HG02840 (cell line): Measurements from ENCODE around the gene FAM174B.

ENCODE experiments used
- ATAC-seq: cut with Tn5 transposase; IDR thresholded peaks from one replicate; pipeline ENCODE4 v1.9.1; 2021; ENCODE audit warnings: mild to moderate bottlenecking, moderate library complexity, moderate number of reproducible peaks; ENCODE audit not compliant: unreplicated experiment, low FRiP score

Gene FAM174B

DNA sequence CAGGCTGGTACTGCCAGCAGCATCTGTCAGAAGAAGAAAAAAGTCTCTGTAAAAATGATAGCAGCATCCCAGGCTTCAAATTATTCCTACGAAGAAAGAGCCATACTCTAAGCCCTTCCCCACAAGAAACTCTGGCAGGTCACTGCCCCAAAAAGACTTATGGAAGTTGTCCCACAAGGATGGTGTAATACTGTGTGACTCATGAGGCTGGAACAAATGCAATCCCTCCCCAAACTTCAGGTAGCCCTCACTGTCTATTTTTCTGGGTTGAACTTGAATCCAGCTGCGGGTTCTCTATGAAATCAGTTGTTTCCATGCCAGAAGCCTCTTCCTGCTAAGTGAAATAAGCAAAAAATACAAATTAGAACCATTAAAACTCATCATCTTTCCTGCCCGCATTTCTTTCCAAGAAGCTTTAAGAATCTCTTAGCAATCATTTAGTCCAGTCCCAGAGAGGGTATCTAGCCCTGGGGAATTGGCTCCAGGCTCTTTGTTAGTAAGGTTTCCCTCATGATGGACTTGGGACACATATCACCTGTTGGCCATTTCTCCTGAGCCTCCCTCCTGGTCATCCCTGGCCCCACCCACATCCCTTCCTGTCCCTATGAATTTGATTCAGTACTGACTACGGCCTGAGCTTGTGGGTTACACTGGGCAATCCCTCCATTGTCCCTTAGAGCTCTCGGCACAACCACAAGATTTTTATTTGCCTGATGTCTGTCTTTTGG, 51.7 kb downstream of the FAM174B start:
- ATAC-seq: no peak

DNA sequence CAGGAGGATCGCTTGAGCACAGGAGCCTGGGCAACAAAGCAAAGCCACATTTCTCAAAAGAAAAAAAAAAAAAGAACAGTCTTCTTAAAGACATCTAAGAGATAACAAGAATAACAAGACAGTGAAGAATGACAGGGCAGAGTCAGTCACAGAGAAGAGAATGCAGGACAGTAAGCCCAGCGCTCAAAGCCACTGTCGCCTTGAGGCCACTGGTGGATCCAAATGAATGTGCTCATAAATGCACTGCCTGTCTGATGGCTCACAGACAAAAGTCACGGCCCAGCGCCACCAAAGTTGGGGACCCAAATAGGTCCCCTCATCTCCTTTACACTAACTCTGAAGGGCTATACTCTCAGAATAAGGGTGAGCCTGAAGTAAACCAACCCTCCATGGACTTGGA, 52.3 kb downstream of the FAM174B start:
- ATAC-seq: no peak

DNA sequence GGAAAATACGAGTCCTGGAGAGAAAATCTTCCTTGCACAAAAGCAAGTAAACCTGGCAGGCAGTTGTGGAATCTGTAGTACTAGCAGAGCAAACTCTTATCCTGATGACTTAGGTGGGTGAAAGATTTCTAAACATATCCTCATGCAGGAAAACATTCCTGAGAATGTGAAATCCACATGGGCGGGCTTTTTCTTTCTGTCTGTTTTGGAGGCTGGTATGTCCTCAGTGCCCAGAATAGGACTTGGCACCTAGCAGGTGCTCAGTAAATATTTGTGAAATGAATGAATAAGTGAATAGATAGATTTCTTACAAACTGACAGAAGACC, 53.3 kb downstream of the FAM174B start:
- ATAC-seq: no peak

DNA sequence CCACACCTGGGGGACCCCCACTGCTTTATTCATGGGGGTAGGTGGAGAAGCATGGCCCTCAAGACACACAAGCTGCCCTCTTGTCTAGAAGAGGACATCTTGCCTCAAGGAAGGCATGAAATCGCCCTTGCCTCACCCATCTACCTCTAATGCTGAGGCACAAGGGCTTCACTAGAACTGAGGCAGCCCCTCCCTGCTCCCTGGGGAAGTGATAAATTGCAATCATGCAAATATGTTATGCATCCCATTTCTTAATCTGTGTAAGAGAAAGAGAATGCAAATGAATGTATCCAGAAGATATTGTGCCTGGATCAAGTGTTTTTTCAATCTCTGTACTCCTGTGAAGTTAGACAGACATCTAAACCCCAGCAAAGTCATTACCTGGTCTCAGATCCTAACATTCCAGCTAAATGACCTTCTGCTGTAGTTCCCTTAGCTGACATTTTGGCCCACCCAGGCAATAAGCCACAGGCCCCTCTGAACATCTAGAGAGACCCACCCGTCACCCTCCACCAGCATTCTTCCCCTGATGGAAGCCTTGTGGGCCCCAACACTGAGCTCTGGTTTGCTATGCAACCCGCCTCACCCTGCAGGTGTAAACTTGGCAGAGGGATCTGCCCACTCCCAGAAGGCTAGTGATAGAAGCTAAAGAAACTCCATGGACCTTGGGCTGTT, 53.8 kb downstream of the FAM174B start:
- no peak for ATAC-seq

DNA sequence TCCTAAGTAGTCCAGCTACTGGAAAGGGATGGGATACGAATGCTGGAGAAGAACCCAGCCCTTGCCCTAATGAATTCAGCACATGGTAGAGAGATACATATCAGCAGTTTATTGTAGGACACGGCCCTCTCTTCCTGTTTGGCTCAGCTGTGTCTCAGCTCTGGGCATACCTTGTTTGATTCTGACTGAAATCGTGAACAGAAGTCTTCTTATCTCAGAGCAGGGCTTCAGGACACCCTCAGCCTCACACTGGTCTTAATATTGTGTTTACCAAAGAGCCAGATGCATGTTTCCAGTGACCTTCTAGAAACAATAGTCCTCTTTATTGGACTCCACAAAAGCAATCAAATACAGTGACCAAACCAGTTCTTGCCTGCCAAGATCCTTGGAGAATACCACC, 54.7 kb downstream of the FAM174B start:
- ATAC-seq: no peak

DNA sequence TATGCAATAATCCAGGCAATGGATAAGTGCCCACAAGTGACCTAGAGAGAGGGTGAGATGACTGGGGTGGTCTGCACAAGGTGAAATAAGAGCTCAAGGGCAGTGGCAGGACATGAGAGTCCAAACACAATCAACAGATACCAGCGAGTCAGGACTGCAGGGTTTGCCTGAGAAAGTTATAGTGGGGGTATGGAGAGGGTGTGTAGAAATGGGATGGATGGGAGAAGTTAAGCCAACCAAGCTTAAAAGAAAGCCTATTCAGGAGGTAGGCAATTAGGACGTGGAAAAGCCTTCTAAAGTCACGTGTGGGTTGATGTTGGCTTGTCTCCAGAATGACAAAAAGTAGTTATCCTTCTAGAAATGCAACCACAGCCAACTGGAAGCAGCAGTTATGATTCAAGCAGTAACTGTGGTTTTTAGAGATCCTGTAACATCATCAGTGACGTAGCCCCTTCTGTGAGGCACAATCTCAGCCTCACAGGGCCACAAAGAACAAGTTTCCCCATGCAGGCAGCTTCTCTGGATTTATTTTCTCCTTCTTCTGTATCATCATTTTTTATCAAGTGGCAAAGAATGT, 56.1 kb downstream of the FAM174B start:
- no peak for ATAC-seq

DNA sequence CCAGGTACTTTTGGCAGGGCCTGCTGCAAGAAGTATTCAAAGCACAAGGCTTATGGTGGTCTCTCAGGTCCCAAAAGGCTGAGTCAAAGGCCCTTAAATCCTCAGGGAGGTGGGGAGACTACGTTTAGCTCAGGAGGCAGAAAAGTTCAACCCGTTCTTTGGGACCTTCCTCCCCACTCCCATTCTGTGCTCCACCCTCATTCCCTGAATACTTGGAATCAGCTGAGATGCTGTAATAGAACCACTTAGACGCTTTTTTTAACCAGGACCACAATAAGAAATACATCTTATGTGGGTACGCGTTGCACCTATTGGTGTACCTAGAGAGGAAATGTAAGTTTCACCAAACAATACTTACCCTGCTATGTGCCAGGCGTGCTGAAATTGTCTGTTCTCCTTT, 58.0 kb downstream of the FAM174B start:
- ATAC-seq: no peak

DNA sequence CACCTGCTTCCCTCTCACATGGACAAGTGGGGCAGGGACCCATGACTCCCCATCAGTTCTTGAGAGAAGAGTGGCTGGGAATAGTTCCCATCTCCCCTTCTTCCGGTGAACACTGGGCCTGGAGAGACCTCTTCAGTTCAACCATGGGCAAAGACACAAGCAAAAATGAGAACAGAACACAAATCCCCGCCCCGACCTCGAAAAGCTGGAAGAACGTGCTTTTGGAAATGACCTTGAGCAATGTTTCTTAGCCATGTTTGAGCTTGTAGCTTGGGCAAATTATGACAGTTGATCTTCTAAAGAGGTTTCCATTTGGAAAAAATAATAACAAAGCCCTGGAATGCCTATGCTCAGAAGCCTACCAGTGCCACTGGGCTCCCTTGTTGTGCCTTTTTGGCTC, 59.0 kb downstream of the FAM174B start:
- no peak for ATAC-seq

DNA sequence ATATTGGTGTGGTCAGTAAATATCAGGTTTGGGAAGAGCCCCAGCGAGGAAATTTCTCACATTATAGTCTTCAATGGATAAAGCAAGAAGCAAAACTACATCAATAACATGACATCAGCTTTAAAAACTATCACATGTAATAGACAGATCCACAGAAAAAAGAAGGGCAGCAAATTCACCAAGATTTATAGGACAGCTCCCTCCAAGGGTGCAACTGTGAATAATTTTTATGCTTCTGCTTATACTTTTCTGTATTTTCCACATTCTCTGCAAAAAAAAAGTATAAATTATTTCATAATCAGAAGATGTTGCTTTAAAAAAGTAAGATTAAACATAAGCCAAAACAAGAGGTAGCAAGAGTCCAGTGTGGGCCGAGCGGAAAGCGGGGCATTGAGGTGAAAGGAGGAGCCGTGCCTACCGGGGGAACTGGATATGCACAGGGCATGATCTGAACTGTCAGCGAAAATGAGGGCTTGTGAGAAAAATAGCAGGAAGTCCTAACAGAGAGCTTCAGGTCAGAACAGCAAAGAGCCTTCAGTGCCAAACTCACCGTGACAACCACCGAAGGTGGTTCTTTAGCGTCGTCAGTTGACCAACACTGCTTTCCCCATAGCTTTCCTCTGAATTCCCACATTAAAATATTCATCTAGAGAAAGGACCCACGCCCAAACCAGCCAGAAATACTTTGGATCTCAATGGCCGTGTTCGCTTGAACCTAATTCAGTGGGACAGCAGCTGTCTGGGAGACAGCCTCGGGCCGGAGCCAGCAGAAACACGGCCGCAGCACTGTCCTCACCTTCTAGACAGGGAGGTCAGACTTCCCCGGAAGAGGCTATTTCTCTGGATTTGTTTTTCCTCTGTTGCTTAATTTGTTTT, 59.8 kb downstream of the FAM174B start:
- ATAC-seq: no peak

DNA sequence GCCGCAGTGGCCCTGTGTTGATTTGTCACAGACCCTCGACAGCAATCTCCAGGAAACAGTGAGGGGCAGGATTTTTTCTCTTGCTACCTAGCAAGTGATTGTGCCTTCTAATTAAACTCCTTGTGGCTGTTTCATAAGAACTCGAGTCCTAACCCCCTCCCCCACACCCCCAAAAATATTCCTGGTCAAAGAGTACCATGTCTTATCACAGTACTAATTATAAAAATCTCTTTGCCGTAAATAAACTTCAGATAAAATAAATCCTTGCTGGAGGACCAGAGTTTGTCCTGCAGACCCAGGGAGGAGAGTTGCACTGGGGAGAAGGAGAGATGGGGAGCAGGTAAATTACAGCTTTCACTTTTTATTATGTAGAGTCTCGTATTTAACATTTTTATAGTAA, 64.3 kb downstream of the FAM174B start:
- ATAC-seq: no peak

DNA sequence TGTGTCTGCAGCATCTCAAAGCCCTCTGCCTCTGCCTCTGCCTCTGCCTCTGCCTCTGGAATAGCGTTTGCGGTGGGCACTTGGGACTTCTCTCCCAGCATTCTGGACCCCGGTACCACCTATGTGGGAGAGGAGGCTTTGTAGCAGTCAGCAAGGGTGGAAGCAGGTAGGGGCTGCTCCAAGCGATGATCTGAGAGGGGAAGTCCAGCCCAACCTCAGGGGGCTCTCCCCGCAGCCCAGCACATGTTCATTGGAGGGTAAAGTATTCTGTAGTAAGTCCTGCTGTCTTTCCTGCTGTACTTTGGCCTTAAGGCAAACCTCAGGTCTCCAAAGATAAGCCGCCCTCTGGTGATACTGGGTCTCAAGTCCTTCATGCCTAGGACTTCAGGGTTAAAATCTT, 68.6 kb downstream of the FAM174B start:
- ATAC-seq: no peak

DNA sequence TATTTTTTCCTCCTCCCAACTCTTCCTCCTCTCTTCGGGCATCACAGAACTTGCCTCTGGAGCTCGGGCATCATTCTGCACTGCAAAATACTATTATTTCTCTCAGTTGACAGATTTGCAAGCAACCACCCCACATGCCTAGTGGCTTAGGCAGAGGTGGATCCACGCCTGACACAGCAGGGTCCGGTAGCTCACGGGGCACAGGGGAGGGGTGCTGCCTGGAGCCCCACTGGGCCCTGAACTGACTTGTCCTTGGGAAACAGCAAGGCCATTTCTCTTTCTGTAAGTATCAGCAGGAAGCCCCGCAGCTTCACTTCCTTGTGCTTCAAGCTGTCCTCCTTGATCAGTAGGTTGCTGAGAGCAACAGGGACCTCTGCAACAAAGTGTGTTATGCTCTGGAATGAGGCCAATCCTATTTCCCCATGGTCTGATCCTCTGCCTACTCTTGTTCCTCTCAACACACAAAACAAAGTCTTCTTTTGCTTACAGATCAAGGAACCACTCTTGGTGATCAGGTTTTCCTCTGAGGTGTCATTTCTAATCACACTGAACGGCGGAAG, 69.1 kb downstream of the FAM174B start:
- ATAC-seq: no peak

DNA sequence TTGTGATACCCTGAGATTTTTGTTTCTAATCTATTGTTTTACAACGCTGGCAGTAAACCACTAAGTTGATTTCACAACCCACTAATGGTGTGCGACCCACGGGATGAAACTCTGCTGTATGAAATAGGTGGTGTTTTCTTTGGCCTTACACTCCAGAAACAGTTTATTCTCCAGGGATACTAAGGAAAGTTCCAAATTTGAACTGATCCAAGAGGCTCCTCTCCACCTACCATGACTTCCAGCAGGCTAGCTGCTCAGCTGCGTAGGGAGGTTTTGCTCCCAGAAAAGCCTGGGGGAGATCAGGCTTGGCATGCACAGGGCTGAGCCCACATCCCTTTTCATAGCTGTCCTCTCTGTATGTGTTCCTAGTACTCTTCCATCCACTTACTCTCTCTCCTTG, 71.5 kb downstream of the FAM174B start:
- no peak for ATAC-seq

DNA sequence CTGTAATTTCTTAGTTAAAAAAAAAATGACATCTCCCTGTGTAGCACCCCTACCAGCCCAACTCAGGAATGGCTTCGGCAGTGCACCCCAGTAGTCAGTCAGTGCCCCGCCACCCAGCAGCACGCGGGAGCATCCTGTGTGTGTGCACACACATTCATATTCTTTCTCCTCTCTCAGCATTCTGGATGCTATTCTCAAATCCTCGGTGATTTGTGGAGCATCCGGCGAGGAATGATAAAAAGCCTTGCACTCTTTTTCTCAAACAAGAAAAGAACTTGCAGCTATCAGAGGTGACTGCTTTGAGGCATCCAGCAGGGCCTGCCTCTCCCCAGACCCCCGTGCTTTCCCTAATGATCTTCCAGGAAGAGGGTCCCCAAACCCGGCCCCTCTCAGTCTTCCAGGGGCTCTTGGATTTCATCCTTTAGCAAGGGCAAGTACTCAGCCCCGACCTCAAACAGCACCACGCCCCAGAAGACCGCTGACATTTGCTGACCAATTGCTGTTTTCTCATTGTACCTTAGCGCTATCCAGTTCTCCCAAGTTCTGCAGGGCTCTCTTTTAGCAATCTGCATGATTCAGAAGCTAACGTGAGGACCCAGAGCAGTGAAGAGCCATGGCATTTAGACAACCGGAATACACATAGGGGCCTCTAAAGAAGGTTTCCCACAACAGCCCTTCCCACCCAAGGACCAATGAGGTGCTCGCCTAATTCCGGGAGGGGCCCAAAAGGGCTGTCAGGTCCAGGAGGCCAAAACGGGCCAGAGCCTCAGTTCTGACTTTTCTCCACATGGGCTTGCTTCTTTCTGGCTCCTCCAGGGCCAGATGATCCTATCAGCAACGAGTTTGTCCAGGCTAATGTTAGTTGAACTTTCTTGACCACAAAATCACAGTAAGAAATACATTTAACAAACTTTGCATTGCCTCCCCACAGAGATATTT, 72.2 kb downstream of the FAM174B start:
- no peak for ATAC-seq

DNA sequence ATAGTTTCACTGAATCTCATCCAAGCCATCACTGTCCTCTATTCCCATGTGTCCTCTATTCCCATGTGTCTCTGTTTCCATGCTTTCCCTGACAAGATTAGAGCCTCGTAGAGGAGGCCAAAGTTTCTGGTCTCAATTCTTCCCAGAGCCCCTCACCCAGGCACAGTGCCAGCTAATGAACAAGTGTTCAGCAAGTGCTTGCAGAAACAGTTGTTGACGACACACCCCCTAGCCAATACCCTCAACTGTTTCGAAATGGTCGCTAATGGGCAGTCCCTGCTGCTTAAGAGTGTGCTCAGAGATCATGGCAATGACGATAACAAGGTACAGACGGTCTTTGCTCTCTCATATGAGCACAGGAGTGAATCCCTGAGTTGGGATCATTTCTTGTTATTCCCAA, 73.4 kb downstream of the FAM174B start:
- no peak for ATAC-seq

DNA sequence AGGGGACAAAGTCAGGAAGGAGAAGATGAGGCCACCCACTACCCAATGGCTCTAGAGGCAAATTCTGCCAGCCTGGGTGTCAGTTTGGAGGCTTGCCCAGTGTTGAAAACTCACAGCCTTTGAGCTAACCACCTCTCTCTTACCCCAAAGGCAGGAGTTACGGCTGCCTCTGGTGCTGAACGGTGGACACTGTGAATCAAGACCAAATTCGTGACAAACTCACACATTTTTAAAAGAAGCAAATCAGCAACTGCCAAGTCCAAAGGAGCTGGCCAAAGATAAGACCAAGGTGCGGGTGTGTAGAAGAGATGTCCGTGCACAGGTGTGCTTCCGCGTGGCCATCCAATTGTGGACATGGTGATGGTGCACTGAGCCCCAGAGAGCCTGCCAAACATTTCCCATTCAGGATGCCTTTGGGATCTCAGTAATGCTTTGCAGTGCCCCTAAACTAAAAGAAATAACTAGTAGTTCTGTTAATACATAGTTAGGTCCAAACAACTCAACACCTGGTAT, 74.6 kb downstream of the FAM174B start:
- ATAC-seq: no peak

DNA sequence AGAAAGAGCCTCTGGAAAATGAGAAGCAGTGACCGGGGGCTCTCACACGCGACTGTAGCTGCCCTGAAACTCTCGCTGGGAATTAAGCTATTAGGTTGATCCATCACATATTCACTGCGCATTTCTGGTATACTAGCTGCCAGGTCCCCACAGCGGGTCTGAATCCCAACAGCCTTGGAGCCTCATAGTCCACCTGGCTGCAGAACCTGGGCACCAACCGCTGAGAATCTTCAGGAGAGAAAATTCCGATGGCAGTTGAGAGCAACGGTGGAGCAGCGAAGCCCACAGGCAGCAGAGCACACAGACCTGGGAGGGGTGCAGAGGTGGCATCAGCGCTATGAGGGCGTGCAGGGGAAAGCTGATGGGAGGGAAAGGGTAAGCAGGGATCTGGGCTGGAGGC, 75.1 kb downstream of the FAM174B start:
- no peak for ATAC-seq

DNA sequence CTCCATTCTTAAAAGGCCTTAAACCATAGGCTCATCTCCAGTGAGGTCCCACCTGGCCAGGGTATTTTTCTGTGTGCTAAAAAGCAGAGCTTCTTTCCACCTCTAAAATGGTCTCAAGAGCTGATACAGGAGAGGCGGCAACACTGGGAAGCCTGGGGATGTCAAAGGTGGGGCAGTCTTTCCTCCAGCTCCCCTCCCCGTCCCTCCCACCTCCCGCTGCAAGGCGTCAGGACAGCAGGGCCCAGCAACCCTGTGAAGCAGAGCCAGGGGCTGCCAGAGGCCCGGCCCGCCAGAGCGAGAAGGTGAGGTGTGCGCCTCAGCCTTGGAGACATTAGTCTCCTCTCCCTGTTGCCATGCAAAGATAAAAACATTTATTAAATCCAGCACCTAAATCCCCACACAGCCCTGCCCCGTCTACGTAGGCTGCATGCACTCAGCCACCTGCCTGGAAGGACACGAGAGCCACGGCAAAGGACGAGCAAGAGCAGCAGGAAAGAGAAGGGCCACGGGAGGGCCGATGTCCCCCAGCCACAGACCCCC, 75.6 kb downstream of the FAM174B start:
- no peak for ATAC-seq

DNA sequence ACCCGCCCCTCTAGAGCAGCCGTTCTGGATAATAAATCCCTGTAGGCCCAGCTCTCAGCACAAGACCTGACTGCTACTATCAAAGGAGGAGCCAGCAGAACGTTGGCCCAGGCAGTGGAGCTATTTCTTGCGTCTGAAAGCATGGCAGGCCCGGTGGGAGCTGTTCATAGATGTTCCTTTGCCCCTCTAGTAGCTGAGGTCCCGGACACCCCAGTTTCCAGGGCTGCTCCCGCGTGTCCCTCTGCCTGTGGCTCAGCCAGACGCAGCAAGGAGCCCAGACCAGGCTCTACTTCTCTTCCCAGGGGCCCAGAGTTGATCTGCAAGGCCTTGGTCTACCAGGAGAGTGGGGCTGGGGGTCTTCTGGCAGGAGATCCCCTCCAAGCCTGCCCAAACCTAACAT, 76.1 kb downstream of the FAM174B start:
- no peak for ATAC-seq
